Inferior parietal cortex (tissue), 1 donor: ENCODE data around the gene SULT2B1.
"Not testable (repeated sequence)": the region's sequence is repeated elsewhere in the genome, so short reads cannot be mapped to it uniquely, and the experiment has no call there.

ENCODE experiments used
- DNase-seq: peaks from one replicate; pipeline ENCODE4 v3.0.0-alpha.2; 2016; ENCODE audit errors: extremely low spot score

The SULT2B1 gene

GRCh38 chr19:48529156-48529555 is 22.8 kb upstream of the SULT2B1 start:
- DNase-seq, result no peak

GRCh38 chr19:48530066-48530720 is 21.8 kb upstream of the SULT2B1 start:
- no peak for DNase-seq

- no peak for DNase-seq
These were observed 21.2 kb upstream of the SULT2B1 start for GRCh38 chr19:48530770-48531169.

- DNase-seq, result no peak
These were observed 18.2 kb upstream of the SULT2B1 start for GRCh38 chr19:48533770-48534169.

- DNase-seq, result no peak
These were observed 14.4 kb upstream of the SULT2B1 start for GRCh38 chr19:48537541-48537940.

- DNase-seq, result not testable (repeated sequence)
These were observed 13.9 kb upstream of the SULT2B1 start for GRCh38 chr19:48538057-48538456.

- peak; percentile 29 for DNase-seq
These were observed 12.4 kb upstream of the SULT2B1 start for GRCh38 chr19:48539503-48540096.

- no peak for DNase-seq
These were observed 11.9 kb upstream of the SULT2B1 start for GRCh38 chr19:48540110-48540509.

- no peak for DNase-seq
These were observed 10.2 kb upstream of the SULT2B1 start for GRCh38 chr19:48541813-48542212.

- DNase-seq, result no peak
These were observed 8.8 kb upstream of the SULT2B1 start for GRCh38 chr19:48543121-48543710.

- DNase-seq, result no peak
These were observed 6.9 kb upstream of the SULT2B1 start for GRCh38 chr19:48544856-48545750.

GRCh38 chr19:48547722-48548121 is 4.2 kb upstream of the SULT2B1 start:
- no peak for DNase-seq

- DNase-seq, result no peak
These were observed 3.6 kb upstream of the SULT2B1 start for GRCh38 chr19:48548253-48548911.

- DNase-seq, result no peak
These were observed 2.6 kb upstream of the SULT2B1 start for GRCh38 chr19:48549380-48549779.

GRCh38 chr19:48552406-48553322 is 692 bp downstream of the SULT2B1 start:
- DNase-seq, result no peak

GRCh38 chr19:48553676-48554384 is 1.9 kb downstream of the SULT2B1 start:
- DNase-seq, result no peak

- no peak for DNase-seq
These were observed 2.6 kb downstream of the SULT2B1 start for GRCh38 chr19:48554385-48555091.

- no peak for DNase-seq
These were observed 4.2 kb downstream of the SULT2B1 start for GRCh38 chr19:48556163-48556562.

GRCh38 chr19:48556825-48557224 is 4.9 kb downstream of the SULT2B1 start:
- no peak for DNase-seq
